ENCODE results near the gene NEDD4L.

DNA sequence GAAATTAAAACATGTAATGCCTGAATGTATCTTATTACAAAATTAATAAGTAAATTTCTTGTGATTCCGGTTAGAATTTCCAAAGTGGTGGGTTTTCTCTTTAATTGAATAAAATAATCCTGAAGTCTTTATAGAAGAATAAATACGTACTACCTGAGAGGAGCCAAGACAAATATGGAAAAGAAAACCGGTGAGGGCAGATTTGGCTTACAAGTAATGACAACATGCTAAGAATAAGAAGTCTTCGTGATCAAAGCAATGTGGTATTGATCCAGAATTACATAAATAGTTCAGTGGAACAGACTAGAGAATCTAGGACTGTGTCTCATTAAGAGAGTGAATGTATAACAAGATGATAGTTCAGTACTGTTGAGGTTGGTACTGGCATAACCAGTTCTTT lies 167.5 kb downstream of the NEDD4L start:
- TF ChIP-seq, protein P1, sequence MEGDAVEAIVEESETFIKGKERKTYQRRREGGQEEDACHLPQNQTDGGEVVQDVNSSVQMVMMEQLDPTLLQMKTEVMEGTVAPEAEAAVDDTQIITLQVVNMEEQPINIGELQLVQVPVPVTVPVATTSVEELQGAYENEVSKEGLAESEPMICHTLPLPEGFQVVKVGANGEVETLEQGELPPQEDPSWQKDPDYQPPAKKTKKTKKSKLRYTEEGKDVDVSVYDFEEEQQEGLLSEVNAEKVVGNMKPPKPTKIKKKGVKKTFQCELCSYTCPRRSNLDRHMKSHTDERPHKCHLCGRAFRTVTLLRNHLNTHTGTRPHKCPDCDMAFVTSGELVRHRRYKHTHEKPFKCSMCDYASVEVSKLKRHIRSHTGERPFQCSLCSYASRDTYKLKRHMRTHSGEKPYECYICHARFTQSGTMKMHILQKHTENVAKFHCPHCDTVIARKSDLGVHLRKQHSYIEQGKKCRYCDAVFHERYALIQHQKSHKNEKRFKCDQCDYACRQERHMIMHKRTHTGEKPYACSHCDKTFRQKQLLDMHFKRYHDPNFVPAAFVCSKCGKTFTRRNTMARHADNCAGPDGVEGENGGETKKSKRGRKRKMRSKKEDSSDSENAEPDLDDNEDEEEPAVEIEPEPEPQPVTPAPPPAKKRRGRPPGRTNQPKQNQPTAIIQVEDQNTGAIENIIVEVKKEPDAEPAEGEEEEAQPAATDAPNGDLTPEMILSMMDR (IDR thresholded peaks at IDR 0.05; ENCODE audit: insufficient read depth, low read length, poor library complexity, severe bottlenecking) = no peak
- no peak for TF ChIP-seq EZH2phosphoT487 (conservative IDR thresholded peaks at IDR 0.05; ENCODE audit: low read length)
